PFSK-1 (cell line): ENCODE results near the gene TNFRSF19.

Experiments used
- FOXP2 ChIP-seq: optimal IDR thresholded peaks from 2 replicates; pipeline ENCODE3; 2011; ENCODE audit warnings: borderline replicate concordance, control low read depth, inconsistent platforms; ENCODE audit not compliant: insufficient read depth; ENCODE audit errors: extremely low read length, extremely low read depth
- POLR2AphosphoS5 ChIP-seq: IDR thresholded peaks from 2 replicates; pipeline ENCODE4 v1.6.1; 2012; ENCODE audit warnings: low read depth, mild to moderate bottlenecking, control low read depth, low read length, moderate library complexity
- REST ChIP-seq, 2 experiments: IDR thresholded peaks; 2 replicates each; pipeline versions ENCODE4 v1.6.1 to v1.8.0; 2011 to 2012; ENCODE audit warnings: low read depth in 2 of 2, low read length in 2 of 2, control low read depth in 1 of 2, inconsistent platforms in 1 of 2, mild to moderate bottlenecking in 1 of 2, moderate library complexity in 1 of 2; ENCODE audit not compliant: insufficient read depth in 1 of 2
- SIN3A ChIP-seq: IDR thresholded peaks from 2 replicates; pipeline ENCODE4 v1.6.1; 2012; ENCODE audit warnings: mild to moderate bottlenecking, low read length, moderate library complexity, borderline replicate concordance; ENCODE audit not compliant: insufficient read depth
- TAF1 ChIP-seq: IDR thresholded peaks from 2 replicates; pipeline ENCODE4 v1.6.1; 2012; ENCODE audit warnings: low read length, control low read depth, borderline replicate concordance; ENCODE audit not compliant: insufficient read depth

Gene TNFRSF19

GRCh38 chr13:23583491-23583890 lies 13.3 kb downstream of the TNFRSF19 start:
- TF ChIP-seq SIN3A (no peak), REST (IDR thresholded peaks at IDR 0.05; ENCODE audit: insufficient read depth in 1 of 2, low read depth in 2 of 2, low read length in 2 of 2) (no peak), FOXP2 (no peak), POLR2AphosphoS5 (no peak), TAF1 (no peak)

- TF ChIP-seq SIN3A: no peak
- no peak for TF ChIP-seq REST (IDR thresholded peaks at IDR 0.05; ENCODE audit: insufficient read depth in 1 of 2, low read depth in 2 of 2, low read length in 2 of 2)
- no peak for TF ChIP-seq TAF1
- TF ChIP-seq POLR2AphosphoS5: no peak
- no peak for TF ChIP-seq FOXP2
These were observed 14.1 kb downstream of the TNFRSF19 start for GRCh38 chr13:23584275-23584674.

GRCh38 chr13:23586336-23586735 lies 16.1 kb downstream of the TNFRSF19 start:
- no peak for TF ChIP-seq SIN3A
- TF ChIP-seq FOXP2: no peak
- no peak for TF ChIP-seq REST (IDR thresholded peaks at IDR 0.05; ENCODE audit: insufficient read depth in 1 of 2, low read depth in 2 of 2, low read length in 2 of 2)
- no peak for TF ChIP-seq POLR2AphosphoS5
- no peak for TF ChIP-seq TAF1

- TF ChIP-seq SIN3A (no peak), REST (IDR thresholded peaks at IDR 0.05; ENCODE audit: insufficient read depth in 1 of 2, low read depth in 2 of 2, low read length in 2 of 2) (no peak), TAF1 (no peak), POLR2AphosphoS5 (no peak)
These were observed 18.5 kb downstream of the TNFRSF19 start for GRCh38 chr13:23588666-23589065.

GRCh38 chr13:23592596-23592995 lies 22.4 kb downstream of the TNFRSF19 start:
- TF ChIP-seq FOXP2 (no peak), TAF1 (no peak), REST (IDR thresholded peaks at IDR 0.05; ENCODE audit: insufficient read depth in 1 of 2, low read depth in 2 of 2, low read length in 2 of 2) (no peak), SIN3A (no peak), POLR2AphosphoS5 (no peak)
